WI38 (cell line): ENCODE results near the gene KCTD1.

Experiments used
- H3K4me3 ChIP-seq: 2 replicates; pipeline ENCODE4 v1.5.1; 2011; ENCODE audit warnings: low read depth, mild to moderate bottlenecking, control low read depth, low read length
- CTCF ChIP-seq: IDR thresholded peaks from 2 replicates; pipeline ENCODE4 v1.5.1; 2012; ENCODE audit warnings: low read depth, mild to moderate bottlenecking, control low read depth, low read length

KCTD1 gene

GRCh38 chr18:26434887-26435286, 113.5 kb downstream of the KCTD1 start:
- no peak overlapping the region for H3K4me3 ChIP-seq
- TF ChIP-seq CTCF = no peak

GRCh38 chr18:26432651-26433424, 115.5 kb downstream of the KCTD1 start:
- no peak for TF ChIP-seq CTCF

GRCh38 chr18:26429535-26430226, 118.7 kb downstream of the KCTD1 start:
- no peak for TF ChIP-seq CTCF

More at GRCh38 chr18:26432651-26433424, 115.5 kb downstream of the KCTD1 start:
- no peak overlapping the region for H3K4me3 ChIP-seq

GRCh38 chr18:26425148-26425531, 123.2 kb downstream of the KCTD1 start:
- no peak for TF ChIP-seq CTCF
- H3K4me3 ChIP-seq = no peak overlapping the region

More at GRCh38 chr18:26429535-26430226, 118.7 kb downstream of the KCTD1 start:
- no peak overlapping the region for H3K4me3 ChIP-seq

GRCh38 chr18:26424428-26425147, 123.8 kb downstream of the KCTD1 start:
- TF ChIP-seq CTCF = no peak
- H3K4me3 ChIP-seq = no peak overlapping the region

GRCh38 chr18:26422472-26423162, 125.7 kb downstream of the KCTD1 start:
- no peak for TF ChIP-seq CTCF
- no peak overlapping the region for H3K4me3 ChIP-seq
